Heart left ventricle (tissue), 16 donors: ENCODE data around the gene SYT12. TPM values are rescaled to one million over a fixed set of nuclear protein-coding genes. Genes with fewer than 3 reads are reported as not detected.
A peak's percentile ranks its signal among the peaks of the same experiment; 100 is the strongest.

Experiments used
- ATAC-seq, 4 donors: fragments of 200-7000 bp; cut with Tn5 transposase; one replicate each; pipeline ENCODE4 v1.9.1; 2020 to 2022; ENCODE audit warnings: moderate library complexity in 4 of 4, mild to moderate bottlenecking in 3 of 4, moderate number of reproducible peaks in 1 of 4
- DNase-seq, 5 donors: peaks; one replicate each; pipeline ENCODE4 v3.0.0-alpha.2; 2020
- H3K27ac ChIP-seq, 12 donors: fragments of 200-600 bp; sonication (generic) in 4 of 12; one replicate each; pipeline versions ENCODE4 v1.5.0 to v1.8.0; 2016 to 2022; ENCODE audit warnings: mild to moderate bottlenecking in 2 of 12
- H3K27me3 ChIP-seq, 9 donors: fragments of 200-600 bp; sonication (generic) in 2 of 9; one replicate each; pipeline versions ENCODE4 v1.5.1 to v1.8.0; 2016 to 2022; ENCODE audit warnings: mild to moderate bottlenecking in 3 of 9
- H3K36me3 ChIP-seq, 9 donors: fragments of 200-600 bp; sonication (generic) in 2 of 9; one replicate each; pipeline versions ENCODE4 v1.5.0 to v1.8.0; 2018 to 2022; ENCODE audit warnings: mild to moderate bottlenecking in 2 of 9
- H3K4me1 ChIP-seq, 12 donors: fragments of 200-600 bp; sonication (generic) in 4 of 12; one replicate each; pipeline versions ENCODE4 v1.5.0 to v1.8.0; 2016 to 2022; ENCODE audit warnings: mild to moderate bottlenecking in 3 of 12
- H3K4me3 ChIP-seq, 12 donors: fragments of 200-600 bp; sonication (generic) in 4 of 12; one replicate each; pipeline versions ENCODE4 v1.5.0 to v1.8.0; 2017 to 2022; ENCODE audit warnings: mild to moderate bottlenecking in 9 of 12, moderate library complexity in 4 of 12
- H3K9me3 ChIP-seq, 12 donors: fragments of 200-600 bp; sonication (generic) in 4 of 12; one replicate each; pipeline versions ENCODE4 v1.5.0 to v1.8.0; 2016 to 2022; ENCODE audit warnings: mild to moderate bottlenecking in 1 of 12
- POLR2A ChIP-seq, 2 donors: fragments of 450-650 bp; IDR thresholded peaks; one replicate each; pipeline ENCODE4 v1.6.1; 2017; ENCODE audit warnings: antibody characterized with exemption in 2 of 2, mild to moderate bottlenecking in 2 of 2, moderate library complexity in 2 of 2
- WGBS, 4 donors: extraction: QIAGEN DNeasy Blood & Tissue Kit in 2 of 4; methylation state at CpG; one replicate each; pipeline versions ENCODE4 v1.1.5 to v1.1.7; 2013 to 2018; 5-methylcytosine and 5-hydroxymethylcytosine counted together
- intact Hi-C, 10 donors: fragments of 100-400 bp; cut with DNase I; formaldehyde crosslinking; loops; one replicate each; pipeline versions ENCODE4 v1.11.1 to v1.14.2; 2022
- long read RNA-seq, 3 donors: library from polyadenylated mRNA; unstranded; transcript quantifications; one replicate each; pipeline ENCODE4 v2.0.0, GENCODE V29; 2020 to 2021
- polyA plus RNA-seq, 2 donors: library from polyadenylated mRNA; stranded (reverse); fragments of 200-250 nt; gene quantifications; one replicate each; pipeline ENCODE4 v1.2.3, GENCODE V29; 2013
- total RNA-seq, 9 donors: library from RNA; depleted of rRNA in 2 of 9; stranded (reverse); fragments of >200 nt in 2 of 9; fragmentation: NEBNext Ultra II Directional in 3 of 9; extraction: Animal tissue kit (Norgen Biotek cat#: 25700) in 3 of 9; gene quantifications; one replicate each; pipeline versions ENCODE4 v1.1.0 to v1.2.4, GENCODE V29; 2016 to 2023
- TF ChIP-seq, protein P1 (sequence below), 12 donors: fragments of 200-600 bp; sonication (generic) in 4 of 12; IDR thresholded peaks; one replicate each; pipeline versions ENCODE4 v1.5.0 to v1.8.0; 2018 to 2022; ENCODE audit warnings: antibody characterized with exemption in 12 of 12, mild to moderate bottlenecking in 5 of 12
- donor health status: ischemic (EF 13 %, LVEDD 7.1; RV severe dilation, severe dysfunction).
- donor health status: healthy with polysubstance abuse.
- donor health status: DM: no; HTN: yes; CAD: no.
- donor health status: DM: no; HTN: no; CAD: no.
- donor health status: ischemic (EF 25% LVEDD 6.9; RV normal size, moderate dysfunction).
- donor health status: ischemic (EF 25% LVEDD 5.7; RV mildly dilated, moderate dysfunction).
- donor health status: healthy.
- donor health status: DM: yes; HTN: yes; CAD: no.
- donor health status: ischemic (EF 35%, LVEDD 5.7; RV mildly dilated, moderate dysfunction).
- donor health status: nonischemic (EF 11% LVEDD 7.7; RV severe dilation, severe dysfunction).
- donor health status: DM: yes; HTN: yes; CAD: no.
- donor health status: PGD.
- donor health status: ischemic (EF 29% LVEDD 5.4; RV normal size, mild dysfunction).
- donor health status: nonischemic (EF 23%, LVEDD 6.1; RV moderate dilation, normal function).

The SYT12 gene, protein sequence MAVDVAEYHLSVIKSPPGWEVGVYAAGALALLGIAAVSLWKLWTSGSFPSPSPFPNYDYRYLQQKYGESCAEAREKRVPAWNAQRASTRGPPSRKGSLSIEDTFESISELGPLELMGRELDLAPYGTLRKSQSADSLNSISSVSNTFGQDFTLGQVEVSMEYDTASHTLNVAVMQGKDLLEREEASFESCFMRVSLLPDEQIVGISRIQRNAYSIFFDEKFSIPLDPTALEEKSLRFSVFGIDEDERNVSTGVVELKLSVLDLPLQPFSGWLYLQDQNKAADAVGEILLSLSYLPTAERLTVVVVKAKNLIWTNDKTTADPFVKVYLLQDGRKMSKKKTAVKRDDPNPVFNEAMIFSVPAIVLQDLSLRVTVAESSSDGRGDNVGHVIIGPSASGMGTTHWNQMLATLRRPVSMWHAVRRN
- total RNA-seq = 1 to 10 TPM in 1 of 9 donors, under 1 TPM in 6, not detected in 2; 0.25 to 2.2 (median 0.40) TPM
- polyA plus RNA-seq = under 1 TPM; 0.04 to 0.82 TPM
- long read RNA-seq, donor 1, partial matches to known transcripts = 0 of 1 reads
- long read RNA-seq, donor 1, other reads (novel, unspliced or antisense) = 1 of 1 reads
- long read RNA-seq, donor 2 = 0 reads
- long read RNA-seq, donor 3, partial matches to known transcripts = 0 of 1 reads
- long read RNA-seq, donor 3, other reads (novel, unspliced or antisense) = 1 of 1 reads

- H3K36me3 ChIP-seq = no peaks in the 10 kb centered on the region
- peak within 1 kb of the TSS in 10 of 12 donors; percentile 39 to 60 (median 46) for H3K4me3 ChIP-seq
- H3K4me1 ChIP-seq = peaks cover 0 to 21% (median 8%) of the 10 kb centered on the region in 12 donors
- TF ChIP-seq, protein P1, sequence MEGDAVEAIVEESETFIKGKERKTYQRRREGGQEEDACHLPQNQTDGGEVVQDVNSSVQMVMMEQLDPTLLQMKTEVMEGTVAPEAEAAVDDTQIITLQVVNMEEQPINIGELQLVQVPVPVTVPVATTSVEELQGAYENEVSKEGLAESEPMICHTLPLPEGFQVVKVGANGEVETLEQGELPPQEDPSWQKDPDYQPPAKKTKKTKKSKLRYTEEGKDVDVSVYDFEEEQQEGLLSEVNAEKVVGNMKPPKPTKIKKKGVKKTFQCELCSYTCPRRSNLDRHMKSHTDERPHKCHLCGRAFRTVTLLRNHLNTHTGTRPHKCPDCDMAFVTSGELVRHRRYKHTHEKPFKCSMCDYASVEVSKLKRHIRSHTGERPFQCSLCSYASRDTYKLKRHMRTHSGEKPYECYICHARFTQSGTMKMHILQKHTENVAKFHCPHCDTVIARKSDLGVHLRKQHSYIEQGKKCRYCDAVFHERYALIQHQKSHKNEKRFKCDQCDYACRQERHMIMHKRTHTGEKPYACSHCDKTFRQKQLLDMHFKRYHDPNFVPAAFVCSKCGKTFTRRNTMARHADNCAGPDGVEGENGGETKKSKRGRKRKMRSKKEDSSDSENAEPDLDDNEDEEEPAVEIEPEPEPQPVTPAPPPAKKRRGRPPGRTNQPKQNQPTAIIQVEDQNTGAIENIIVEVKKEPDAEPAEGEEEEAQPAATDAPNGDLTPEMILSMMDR (IDR thresholded peaks at IDR 0.05) = no peak
- no peak for TF ChIP-seq POLR2A (IDR thresholded peaks at IDR 0.05)
- H3K27ac ChIP-seq = no peak within 1 kb of the TSS
- H3K9me3 ChIP-seq = no peaks in the 10 kb centered on the region
- ATAC-seq = peak in 2 of 4 donors; percentile 40 to 56
- intact Hi-C loops = no loop called here
- 1 to 3% (median 2%) methylated on average over 56 to 118 of the region's 118 CpGs for WGBS, 4 donors
- peak in 1 of 5 donors; percentile 39 for DNase-seq
- peaks cover 0 to 50% (median 13%) of the 10 kb centered on the region in 9 donors for H3K27me3 ChIP-seq
Measured at GRCh38 chr11:67022961-67023956, at the start of gene SYT12. TSS of gene SYT12 (plus strand) at chr11:67023134. CDS start at chr11:67030145, 7,011 bp downstream.

GRCh38 chr11:66973956-66974580 is 48.9 kb upstream of the SYT12 start:
- TF ChIP-seq POLR2A (IDR thresholded peaks at IDR 0.05) = no peak
- TF ChIP-seq, protein P1 (IDR thresholded peaks at IDR 0.05) = no peak
- intact Hi-C loops = no loop called here
- 81 to 83% (median 82%) methylated on average over 8 of the region's 8 CpGs for WGBS, 4 donors
- ATAC-seq (no peak), DNase-seq (no peak)
- H3K36me3 ChIP-seq = no peaks in the 10 kb centered on the region
- peaks cover 0 to 6% (median under 1%) of the 10 kb centered on the region in 12 donors for H3K9me3 ChIP-seq
- H3K4me1 ChIP-seq = peaks cover 0 to 16% (median 0%) of the 10 kb centered on the region in 12 donors
- no peaks in the 10 kb centered on the region for H3K27me3 ChIP-seq
- H3K4me3 ChIP-seq = no peak overlapping the region
- no peak overlapping the region for H3K27ac ChIP-seq

- Histone ChIP-seq H3K27me3 (no peaks in the 10 kb centered on the region), H3K4me1 (peaks cover 0 to 16% (median 0%) of the 10 kb centered on the region in 12 donors), H3K27ac (no peak within 1 kb of the TSS), H3K9me3 (peaks cover 0 to 13% (median 8%) of the 10 kb centered on the region in 12 donors), H3K4me3 (no peak within 1 kb of the TSS), H3K36me3 (no peaks in the 10 kb centered on the region)
- WGBS, 4 donors = 87 to 89% (median 88%) methylated on average over 10 of the region's 10 CpGs
- intact Hi-C loops = no loop called here
- ATAC-seq = no peak
- TF ChIP-seq, protein P1 (IDR thresholded peaks at IDR 0.05) = no peak
- no peak for TF ChIP-seq POLR2A (IDR thresholded peaks at IDR 0.05)
- no peak for DNase-seq
Measured at GRCh38 chr11:66974724-66975404, 48.1 kb upstream of the SYT12 start, which contains the start of gene C11orf86. TSS of gene C11orf86 (plus strand) at chr11:66975304. CDS start at chr11:66975363, 59 bp downstream.
